ENCODE data around the gene TENM4. TPM values are rescaled to one million over a fixed set of nuclear protein-coding genes. Genes with fewer than 3 reads are reported as not detected.

TENM4 gene
- total RNA-seq, 1 experiment from 2014 or later: 25.0 TPM

DNA sequence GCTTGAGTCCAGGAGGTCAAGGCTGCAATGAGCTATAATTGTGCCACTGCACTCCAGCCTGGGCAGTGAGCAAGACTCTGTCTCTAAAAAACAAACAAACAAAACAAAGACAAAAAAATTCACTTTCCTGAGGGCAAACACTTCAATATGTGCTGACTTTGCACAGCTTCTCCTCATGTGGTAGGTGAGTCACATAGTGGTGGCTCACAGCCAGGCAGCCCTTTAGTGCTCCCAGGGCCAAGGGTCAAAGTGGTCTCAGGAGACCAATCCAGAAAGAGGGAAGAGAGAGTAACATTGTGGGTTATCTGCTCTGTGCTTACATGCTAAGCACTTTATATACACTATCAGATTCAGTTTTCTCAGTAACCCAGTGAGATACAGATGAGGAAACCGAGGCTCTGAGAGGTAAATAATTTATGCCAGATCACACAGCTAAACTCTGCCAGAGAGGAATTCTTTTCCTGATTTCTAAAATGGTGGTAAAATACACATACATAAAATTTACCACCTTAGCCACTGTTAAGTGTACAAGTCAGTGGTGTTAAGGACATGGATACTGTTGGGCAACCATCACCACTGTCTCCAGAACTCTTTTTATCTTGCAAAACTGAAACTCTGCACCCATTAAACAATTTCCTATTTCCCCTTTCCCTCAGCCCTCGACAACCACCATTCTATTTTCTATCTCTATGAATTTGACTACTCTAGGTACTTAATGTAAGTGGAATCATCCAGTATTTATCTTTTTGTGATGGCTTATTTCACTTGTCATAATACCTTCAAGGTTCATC lies 634.4 kb downstream of the TENM4 start:
- no peak overlapping the region for H3K4me3 Mint-ChIP-seq
- ChIA-PET POLR2A (no interaction called here), CTCF (no interaction called here)
- no peaks in the 10 kb centered on the region for H3K27me3 Mint-ChIP-seq (ENCODE audit: low read depth)
- peaks cover 17% of the 10 kb centered on the region for H3K4me1 Mint-ChIP-seq
- no peak for DNase-seq (ENCODE audit: low spot score)
- H3K9me3 Mint-ChIP-seq: no peaks in the 10 kb centered on the region
- TF ChIP-seq, protein P1, sequence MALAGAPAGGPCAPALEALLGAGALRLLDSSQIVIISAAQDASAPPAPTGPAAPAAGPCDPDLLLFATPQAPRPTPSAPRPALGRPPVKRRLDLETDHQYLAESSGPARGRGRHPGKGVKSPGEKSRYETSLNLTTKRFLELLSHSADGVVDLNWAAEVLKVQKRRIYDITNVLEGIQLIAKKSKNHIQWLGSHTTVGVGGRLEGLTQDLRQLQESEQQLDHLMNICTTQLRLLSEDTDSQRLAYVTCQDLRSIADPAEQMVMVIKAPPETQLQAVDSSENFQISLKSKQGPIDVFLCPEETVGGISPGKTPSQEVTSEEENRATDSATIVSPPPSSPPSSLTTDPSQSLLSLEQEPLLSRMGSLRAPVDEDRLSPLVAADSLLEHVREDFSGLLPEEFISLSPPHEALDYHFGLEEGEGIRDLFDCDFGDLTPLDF (CRISPR knock-in tag; IDR thresholded peaks at IDR 0.05): no peak
- TF ChIP-seq, protein P2, sequence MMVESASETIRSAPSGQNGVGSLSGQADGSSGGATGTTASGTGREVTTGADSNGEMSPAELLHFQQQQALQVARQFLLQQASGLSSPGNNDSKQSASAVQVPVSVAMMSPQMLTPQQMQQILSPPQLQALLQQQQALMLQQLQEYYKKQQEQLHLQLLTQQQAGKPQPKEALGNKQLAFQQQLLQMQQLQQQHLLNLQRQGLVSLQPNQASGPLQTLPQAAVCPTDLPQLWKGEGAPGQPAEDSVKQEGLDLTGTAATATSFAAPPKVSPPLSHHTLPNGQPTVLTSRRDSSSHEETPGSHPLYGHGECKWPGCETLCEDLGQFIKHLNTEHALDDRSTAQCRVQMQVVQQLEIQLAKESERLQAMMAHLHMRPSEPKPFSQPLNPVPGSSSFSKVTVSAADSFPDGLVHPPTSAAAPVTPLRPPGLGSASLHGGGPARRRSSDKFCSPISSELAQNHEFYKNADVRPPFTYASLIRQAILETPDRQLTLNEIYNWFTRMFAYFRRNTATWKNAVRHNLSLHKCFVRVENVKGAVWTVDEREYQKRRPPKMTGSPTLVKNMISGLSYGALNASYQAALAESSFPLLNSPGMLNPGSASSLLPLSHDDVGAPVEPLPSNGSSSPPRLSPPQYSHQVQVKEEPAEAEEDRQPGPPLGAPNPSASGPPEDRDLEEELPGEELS (CRISPR knock-in tag; IDR thresholded peaks at IDR 0.05): no peak
- TF ChIP-seq RELA (CRISPR knock-in tag; IDR thresholded peaks at IDR 0.05; ENCODE audit: borderline replicate concordance): no peak
- TF ChIP-seq ZNF263 (CRISPR knock-in tag; IDR thresholded peaks at IDR 0.05; ENCODE audit: low read depth): no peak
- TF ChIP-seq IRF2 (CRISPR knock-in tag; IDR thresholded peaks at IDR 0.05; ENCODE audit: borderline replicate concordance, low read depth): no peak
- TF ChIP-seq NFATC4 (CRISPR knock-in tag; IDR thresholded peaks at IDR 0.05): no peak
- TF ChIP-seq PRRX2 (CRISPR knock-in tag; IDR thresholded peaks at IDR 0.05): no peak
- no peak for TF ChIP-seq ETV6 (CRISPR knock-in tag; IDR thresholded peaks at IDR 0.05)
- TF ChIP-seq ZNF396 (CRISPR knock-in tag; IDR thresholded peaks at IDR 0.05; ENCODE audit: borderline replicate concordance): no peak
- no peak for TF ChIP-seq JAZF1 (CRISPR knock-in tag; IDR thresholded peaks at IDR 0.05)
- TF ChIP-seq, protein P3, sequence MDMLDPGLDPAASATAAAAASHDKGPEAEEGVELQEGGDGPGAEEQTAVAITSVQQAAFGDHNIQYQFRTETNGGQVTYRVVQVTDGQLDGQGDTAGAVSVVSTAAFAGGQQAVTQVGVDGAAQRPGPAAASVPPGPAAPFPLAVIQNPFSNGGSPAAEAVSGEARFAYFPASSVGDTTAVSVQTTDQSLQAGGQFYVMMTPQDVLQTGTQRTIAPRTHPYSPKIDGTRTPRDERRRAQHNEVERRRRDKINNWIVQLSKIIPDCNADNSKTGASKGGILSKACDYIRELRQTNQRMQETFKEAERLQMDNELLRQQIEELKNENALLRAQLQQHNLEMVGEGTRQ (CRISPR knock-in tag; IDR thresholded peaks at IDR 0.05): no peak
- H3K27ac Mint-ChIP-seq: no peak overlapping the region
- ATAC-seq: no peak
- H3K36me3 Mint-ChIP-seq: no peaks in the 10 kb centered on the region

DNA sequence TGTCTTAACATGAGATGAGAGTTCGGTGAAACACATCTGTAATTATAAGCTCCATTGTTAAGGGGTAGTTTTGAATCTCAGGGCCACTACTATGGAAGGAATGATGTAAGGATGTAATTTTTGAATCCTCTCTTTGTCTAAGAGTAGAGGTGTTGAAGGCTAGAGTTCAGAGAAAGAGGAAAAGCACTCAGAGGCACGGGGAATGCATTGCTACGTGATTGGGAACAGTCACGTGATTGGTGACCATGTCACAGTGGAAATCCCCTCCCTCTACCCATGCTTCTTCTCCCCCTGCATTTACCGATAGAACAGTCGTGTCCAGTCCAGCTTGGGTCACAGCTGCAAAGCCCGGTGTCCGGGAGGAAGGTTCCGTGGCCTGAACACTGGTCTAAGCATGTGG lies 635.8 kb downstream of the TENM4 start:
- Mint-ChIP-seq H3K27ac (no peak overlapping the region), H3K27me3 (ENCODE audit: low read depth) (no peaks in the 10 kb centered on the region), H3K4me3 (no peak overlapping the region), H3K4me1 (peaks cover 31% of the 10 kb centered on the region), H3K9me3 (no peaks in the 10 kb centered on the region), H3K36me3 (no peaks in the 10 kb centered on the region)
- ChIA-PET CTCF (interaction anchor here (3.9 to 7.2 kb wide), 2 partner anchors 156 to 159 kb away, joined by 18 to 39 read pairs; no protein-coding TSS in a partner anchor), POLR2A (no interaction called here)
- no peak for ATAC-seq
- DNase-seq (ENCODE audit: low spot score): no peak
- TF ChIP-seq ESRRA (CRISPR knock-in tag; IDR thresholded peaks at IDR 0.05; ENCODE audit: borderline replicate concordance) (no peak), ETV6 (CRISPR knock-in tag; IDR thresholded peaks at IDR 0.05) (no peak), RELA (CRISPR knock-in tag; IDR thresholded peaks at IDR 0.05; ENCODE audit: borderline replicate concordance) (no peak), TEAD1 (CRISPR knock-in tag; IDR thresholded peaks at IDR 0.05) (no peak)
- TF ChIP-seq, protein P4, sequence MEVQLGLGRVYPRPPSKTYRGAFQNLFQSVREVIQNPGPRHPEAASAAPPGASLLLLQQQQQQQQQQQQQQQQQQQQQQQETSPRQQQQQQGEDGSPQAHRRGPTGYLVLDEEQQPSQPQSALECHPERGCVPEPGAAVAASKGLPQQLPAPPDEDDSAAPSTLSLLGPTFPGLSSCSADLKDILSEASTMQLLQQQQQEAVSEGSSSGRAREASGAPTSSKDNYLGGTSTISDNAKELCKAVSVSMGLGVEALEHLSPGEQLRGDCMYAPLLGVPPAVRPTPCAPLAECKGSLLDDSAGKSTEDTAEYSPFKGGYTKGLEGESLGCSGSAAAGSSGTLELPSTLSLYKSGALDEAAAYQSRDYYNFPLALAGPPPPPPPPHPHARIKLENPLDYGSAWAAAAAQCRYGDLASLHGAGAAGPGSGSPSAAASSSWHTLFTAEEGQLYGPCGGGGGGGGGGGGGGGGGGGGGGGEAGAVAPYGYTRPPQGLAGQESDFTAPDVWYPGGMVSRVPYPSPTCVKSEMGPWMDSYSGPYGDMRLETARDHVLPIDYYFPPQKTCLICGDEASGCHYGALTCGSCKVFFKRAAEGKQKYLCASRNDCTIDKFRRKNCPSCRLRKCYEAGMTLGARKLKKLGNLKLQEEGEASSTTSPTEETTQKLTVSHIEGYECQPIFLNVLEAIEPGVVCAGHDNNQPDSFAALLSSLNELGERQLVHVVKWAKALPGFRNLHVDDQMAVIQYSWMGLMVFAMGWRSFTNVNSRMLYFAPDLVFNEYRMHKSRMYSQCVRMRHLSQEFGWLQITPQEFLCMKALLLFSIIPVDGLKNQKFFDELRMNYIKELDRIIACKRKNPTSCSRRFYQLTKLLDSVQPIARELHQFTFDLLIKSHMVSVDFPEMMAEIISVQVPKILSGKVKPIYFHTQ (CRISPR knock-in tag; IDR thresholded peaks at IDR 0.05): no peak
- TF ChIP-seq, protein P5, sequence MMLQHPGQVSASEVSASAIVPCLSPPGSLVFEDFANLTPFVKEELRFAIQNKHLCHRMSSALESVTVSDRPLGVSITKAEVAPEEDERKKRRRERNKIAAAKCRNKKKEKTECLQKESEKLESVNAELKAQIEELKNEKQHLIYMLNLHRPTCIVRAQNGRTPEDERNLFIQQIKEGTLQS (CRISPR knock-in tag; conservative IDR thresholded peaks at IDR 0.05): no peak
- TF ChIP-seq, protein P6, sequence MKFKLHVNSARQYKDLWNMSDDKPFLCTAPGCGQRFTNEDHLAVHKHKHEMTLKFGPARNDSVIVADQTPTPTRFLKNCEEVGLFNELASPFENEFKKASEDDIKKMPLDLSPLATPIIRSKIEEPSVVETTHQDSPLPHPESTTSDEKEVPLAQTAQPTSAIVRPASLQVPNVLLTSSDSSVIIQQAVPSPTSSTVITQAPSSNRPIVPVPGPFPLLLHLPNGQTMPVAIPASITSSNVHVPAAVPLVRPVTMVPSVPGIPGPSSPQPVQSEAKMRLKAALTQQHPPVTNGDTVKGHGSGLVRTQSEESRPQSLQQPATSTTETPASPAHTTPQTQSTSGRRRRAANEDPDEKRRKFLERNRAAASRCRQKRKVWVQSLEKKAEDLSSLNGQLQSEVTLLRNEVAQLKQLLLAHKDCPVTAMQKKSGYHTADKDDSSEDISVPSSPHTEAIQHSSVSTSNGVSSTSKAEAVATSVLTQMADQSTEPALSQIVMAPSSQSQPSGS (CRISPR knock-in tag; IDR thresholded peaks at IDR 0.05; ENCODE audit: borderline replicate concordance, low read depth): no peak

All from WTC11 (cell line).